GM12875 (cell line): ENCODE results near the gene CABCOCO1.

Experiments used
- H3K4me3 ChIP-seq: one replicate; pipeline ENCODE4 v1.5.1; 2011; ENCODE audit warnings: low read depth, low read length, control low read depth
- CTCF ChIP-seq: IDR thresholded peaks from 2 replicates; pipeline ENCODE4 v1.5.1; 2011; ENCODE audit warnings: low read depth, mild to moderate bottlenecking, control low read depth, inconsistent platforms, low read length, moderate library complexity, borderline replicate concordance; ENCODE audit not compliant: insufficient read depth

CABCOCO1 gene

GRCh38 chr10:61642150-61642571, 20.6 kb upstream of the CABCOCO1 start:
- H3K4me3 ChIP-seq: no peak overlapping the region
- TF ChIP-seq CTCF: no peak

- TF ChIP-seq CTCF: no peak
- no peak overlapping the region for H3K4me3 ChIP-seq
Observed at GRCh38 chr10:61642676-61643075, 20.1 kb upstream of the CABCOCO1 start.

GRCh38 chr10:61643316-61643751, 19.4 kb upstream of the CABCOCO1 start:
- H3K4me3 ChIP-seq: no peak overlapping the region
- TF ChIP-seq CTCF: no peak

- no peak overlapping the region for H3K4me3 ChIP-seq
- TF ChIP-seq CTCF: no peak
Observed at GRCh38 chr10:61653699-61654098, 9.0 kb upstream of the CABCOCO1 start.

GRCh38 chr10:61655335-61655851, 7.3 kb upstream of the CABCOCO1 start:
- H3K4me3 ChIP-seq: no peak overlapping the region
- no peak for TF ChIP-seq CTCF

GRCh38 chr10:61663466-61663865, 737 bp downstream of the CABCOCO1 start:
- no peak for TF ChIP-seq CTCF
- H3K4me3 ChIP-seq: no peak overlapping the region

- no peak overlapping the region for H3K4me3 ChIP-seq
- TF ChIP-seq CTCF: no peak
Observed at GRCh38 chr10:61664985-61665384, 2.3 kb downstream of the CABCOCO1 start.
